Measurements from ENCODE around the gene CLHC1.

DNA sequence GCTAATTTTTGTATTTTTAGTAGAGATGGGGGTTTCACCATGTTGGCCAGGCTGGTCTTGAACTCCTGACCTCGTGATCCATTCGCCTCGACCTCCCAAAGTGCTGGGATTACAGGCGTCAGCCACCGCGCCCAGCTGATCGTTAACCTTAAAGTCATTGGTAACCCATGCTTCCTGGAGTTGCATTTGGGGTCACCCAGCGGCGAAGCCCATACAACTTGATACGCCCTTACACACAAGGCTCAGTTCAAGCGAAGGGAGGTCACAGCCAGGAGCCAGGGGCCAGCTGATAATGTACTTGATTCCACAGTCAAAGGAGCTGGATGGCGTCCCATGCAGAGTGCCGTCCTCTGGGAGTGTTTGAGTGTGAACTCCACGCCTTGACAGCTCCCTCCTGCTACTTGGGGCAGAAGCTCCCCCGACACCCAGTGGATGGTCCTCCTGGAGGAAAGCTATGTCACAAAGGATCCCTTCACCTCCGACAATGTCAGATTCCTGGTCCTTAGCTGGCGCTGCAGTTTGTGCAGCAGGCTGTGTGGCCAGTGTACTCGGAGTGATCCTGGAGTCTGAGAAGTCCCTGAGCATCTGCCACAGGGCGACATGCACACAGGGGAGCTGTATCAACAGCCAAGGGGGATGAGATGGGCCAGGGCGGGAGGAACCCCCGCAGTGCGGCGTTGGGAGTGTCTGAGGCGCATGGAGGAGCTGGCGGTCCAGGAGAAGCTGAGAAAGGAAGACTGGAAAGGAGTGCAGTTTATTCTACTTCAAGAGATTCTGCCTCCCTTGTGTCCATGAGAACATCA lies 7.9 kb downstream of the CLHC1 start:
- TF ChIP-seq, protein P1, sequence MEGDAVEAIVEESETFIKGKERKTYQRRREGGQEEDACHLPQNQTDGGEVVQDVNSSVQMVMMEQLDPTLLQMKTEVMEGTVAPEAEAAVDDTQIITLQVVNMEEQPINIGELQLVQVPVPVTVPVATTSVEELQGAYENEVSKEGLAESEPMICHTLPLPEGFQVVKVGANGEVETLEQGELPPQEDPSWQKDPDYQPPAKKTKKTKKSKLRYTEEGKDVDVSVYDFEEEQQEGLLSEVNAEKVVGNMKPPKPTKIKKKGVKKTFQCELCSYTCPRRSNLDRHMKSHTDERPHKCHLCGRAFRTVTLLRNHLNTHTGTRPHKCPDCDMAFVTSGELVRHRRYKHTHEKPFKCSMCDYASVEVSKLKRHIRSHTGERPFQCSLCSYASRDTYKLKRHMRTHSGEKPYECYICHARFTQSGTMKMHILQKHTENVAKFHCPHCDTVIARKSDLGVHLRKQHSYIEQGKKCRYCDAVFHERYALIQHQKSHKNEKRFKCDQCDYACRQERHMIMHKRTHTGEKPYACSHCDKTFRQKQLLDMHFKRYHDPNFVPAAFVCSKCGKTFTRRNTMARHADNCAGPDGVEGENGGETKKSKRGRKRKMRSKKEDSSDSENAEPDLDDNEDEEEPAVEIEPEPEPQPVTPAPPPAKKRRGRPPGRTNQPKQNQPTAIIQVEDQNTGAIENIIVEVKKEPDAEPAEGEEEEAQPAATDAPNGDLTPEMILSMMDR (IDR thresholded peaks at IDR 0.05; ENCODE audit: low read length) = no peak
- no peak for TF ChIP-seq EZH2 (optimal IDR thresholded peaks at IDR 0.05; ENCODE audit: low read depth, low read length)
